ENCODE data around the gene INSR. TPM values are rescaled to one million over a fixed set of nuclear protein-coding genes. Genes with fewer than 3 reads are reported as not detected.

The INSR gene
- total RNA-seq, 4 donors from 2014 or later, result 67.1 to 120 (median 80.2) TPM

DNA sequence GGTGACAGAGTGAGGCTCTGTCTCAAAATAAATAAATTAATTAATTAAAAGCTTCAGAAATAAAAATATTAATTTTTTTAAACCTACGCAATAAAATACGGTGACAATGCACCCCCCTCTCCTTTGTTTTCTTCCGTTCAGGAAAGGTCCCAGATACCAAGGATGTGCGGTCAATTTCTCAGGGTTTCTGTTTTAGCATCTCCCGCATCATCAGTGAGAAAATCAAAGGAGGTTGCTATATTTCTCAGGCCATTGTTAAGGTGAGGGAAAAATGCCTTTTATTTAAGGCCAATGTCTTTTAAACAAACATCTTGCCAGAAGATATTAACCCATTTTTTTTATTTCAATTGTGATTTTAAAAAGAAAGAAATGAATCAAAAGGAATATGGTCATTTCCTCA is 111.7 kb downstream of the INSR start:
- DNase-seq (ENCODE audit: low spot score) (no peak), ATAC-seq (ENCODE audit: low FRiP score) (no peak)
- TF ChIP-seq, protein P1, sequence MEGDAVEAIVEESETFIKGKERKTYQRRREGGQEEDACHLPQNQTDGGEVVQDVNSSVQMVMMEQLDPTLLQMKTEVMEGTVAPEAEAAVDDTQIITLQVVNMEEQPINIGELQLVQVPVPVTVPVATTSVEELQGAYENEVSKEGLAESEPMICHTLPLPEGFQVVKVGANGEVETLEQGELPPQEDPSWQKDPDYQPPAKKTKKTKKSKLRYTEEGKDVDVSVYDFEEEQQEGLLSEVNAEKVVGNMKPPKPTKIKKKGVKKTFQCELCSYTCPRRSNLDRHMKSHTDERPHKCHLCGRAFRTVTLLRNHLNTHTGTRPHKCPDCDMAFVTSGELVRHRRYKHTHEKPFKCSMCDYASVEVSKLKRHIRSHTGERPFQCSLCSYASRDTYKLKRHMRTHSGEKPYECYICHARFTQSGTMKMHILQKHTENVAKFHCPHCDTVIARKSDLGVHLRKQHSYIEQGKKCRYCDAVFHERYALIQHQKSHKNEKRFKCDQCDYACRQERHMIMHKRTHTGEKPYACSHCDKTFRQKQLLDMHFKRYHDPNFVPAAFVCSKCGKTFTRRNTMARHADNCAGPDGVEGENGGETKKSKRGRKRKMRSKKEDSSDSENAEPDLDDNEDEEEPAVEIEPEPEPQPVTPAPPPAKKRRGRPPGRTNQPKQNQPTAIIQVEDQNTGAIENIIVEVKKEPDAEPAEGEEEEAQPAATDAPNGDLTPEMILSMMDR (IDR thresholded peaks at IDR 0.05), result no peak

GRCh38 chr19:7179917-7180306 is 114.3 kb downstream of the INSR start:
- DNase-seq (ENCODE audit: low spot score) (no peak), ATAC-seq (ENCODE audit: low FRiP score) (no peak)
- TF ChIP-seq, protein P1 (IDR thresholded peaks at IDR 0.05), result no peak

DNA sequence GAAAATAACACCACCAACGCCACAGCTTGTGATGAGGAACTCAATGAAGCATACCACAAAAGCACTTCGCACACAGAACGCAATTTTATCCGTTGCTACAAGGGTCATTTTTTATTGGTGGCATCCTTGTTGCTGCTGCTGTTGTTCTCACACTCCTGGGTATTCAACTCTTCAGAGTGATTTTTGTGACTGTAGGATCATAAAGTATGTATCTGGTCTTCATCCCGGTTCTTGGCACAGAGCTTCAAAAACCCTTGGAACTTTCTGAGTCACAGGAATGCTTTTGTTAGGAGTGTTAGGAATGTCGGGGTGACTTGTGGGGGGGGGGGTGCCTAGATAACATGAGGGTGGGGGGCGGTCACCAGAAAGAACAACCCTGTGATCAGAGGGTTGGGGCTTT is 116.3 kb downstream of the INSR start:
- TF ChIP-seq, protein P1 (IDR thresholded peaks at IDR 0.05), result no peak
- no peak for ATAC-seq (ENCODE audit: low FRiP score)
- DNase-seq (ENCODE audit: low spot score), result no peak

DNA sequence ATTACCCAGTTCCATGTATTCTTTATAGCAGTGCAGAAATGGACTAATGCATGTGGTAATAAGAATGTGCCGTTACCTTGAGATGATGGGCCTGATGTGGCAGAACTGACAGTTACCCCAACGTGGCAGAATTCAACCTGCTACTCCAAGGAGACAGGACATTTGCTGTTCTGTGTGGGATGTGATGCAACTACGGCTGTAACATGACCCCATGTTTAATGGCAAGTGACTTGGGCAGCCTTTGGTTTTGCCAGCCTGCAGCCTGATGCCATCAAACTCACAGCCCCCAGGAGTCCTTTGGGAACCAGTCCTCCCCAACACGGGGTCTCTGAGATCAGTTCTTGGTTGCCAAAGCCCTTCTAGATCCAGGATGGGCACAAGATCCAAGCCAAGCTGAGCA is 117.4 kb downstream of the INSR start:
- DNase-seq (ENCODE audit: low spot score), result no peak
- ATAC-seq (ENCODE audit: low FRiP score), result no peak
- TF ChIP-seq, protein P1 (IDR thresholded peaks at IDR 0.05), result no peak

DNA sequence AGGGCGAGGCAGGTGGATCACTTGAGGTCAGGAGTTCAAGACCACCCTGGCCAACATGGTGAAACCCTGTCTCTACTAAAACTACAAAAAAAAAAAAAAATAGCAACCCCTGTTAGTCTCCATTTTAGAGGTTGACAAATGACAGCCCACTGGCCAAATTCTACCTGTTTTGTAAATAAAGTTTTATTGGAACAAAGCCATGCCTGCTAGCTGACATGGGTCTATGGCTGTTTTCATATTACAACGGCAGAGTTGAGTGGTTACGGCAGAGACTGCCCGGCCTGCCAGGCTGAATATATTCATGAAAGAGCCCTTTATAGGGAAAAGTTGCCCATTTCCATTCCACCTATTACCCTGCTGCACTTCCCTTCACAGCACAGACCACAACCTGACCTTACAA is 121.4 kb downstream of the INSR start:
- no peak for ATAC-seq (ENCODE audit: low FRiP score)
- TF ChIP-seq, protein P1 (IDR thresholded peaks at IDR 0.05), result no peak
- DNase-seq (ENCODE audit: low spot score), result no peak

DNA sequence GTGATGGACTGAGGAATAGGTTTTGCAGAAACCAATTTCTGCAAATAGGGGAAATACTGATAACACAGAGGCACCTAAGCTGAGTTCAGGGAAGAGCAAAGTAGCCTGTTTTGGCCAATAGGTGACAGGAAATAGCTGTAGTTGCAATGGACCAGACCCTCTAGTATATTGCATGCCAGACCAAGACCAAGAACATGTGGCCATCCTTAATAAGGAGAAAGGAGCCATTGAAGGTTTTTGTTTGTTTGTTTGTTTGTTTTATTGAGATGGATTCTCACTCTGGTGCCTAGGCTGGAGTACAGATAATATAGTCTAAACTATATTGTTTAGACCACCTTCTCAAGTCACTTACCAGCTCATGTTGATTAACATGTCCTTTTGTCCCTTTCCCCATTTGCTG is 123.2 kb downstream of the INSR start:
- TF ChIP-seq, protein P1 (IDR thresholded peaks at IDR 0.05), result no peak
- DNase-seq (ENCODE audit: low spot score) (no peak), ATAC-seq (ENCODE audit: low FRiP score) (no peak)

DNA sequence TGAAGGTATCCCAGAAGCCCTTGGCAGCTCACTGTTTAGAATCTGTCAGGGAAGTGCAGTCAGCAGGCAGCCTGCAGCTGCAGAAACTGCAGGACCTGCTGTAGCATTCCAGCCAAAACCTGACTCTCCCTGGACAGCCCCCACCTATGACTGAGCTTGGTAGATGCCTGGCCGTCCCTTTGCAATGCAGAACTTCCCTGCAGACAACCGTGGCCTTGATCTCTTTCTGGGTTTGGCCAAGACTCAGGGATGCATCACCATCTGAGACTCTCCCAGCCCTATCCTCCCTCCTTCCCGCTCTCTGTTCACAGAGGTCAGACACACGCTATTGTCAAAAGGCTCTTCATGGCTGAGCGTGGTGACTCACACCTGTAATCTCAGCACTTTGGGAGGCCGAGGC is 125.3 kb downstream of the INSR start:
- no peak for DNase-seq (ENCODE audit: low spot score)
- TF ChIP-seq, protein P1 (IDR thresholded peaks at IDR 0.05), result no peak
- no peak for ATAC-seq (ENCODE audit: low FRiP score)
